WTC11 (cell line): ENCODE data around the gene PSEN2.

Experiments used
- CREM ChIP-seq: sonication (generic); formaldehyde crosslinking; IDR thresholded peaks from 2 replicates; pipeline ENCODE4 v1.8.1; 2022; ENCODE audit warnings: mild to moderate bottlenecking, missing genetic modification reagents, moderate library complexity
- CTCF ChIP-seq: fragments of 200-600 bp; IDR thresholded peaks from 2 replicates; pipeline ENCODE4 v1.8.0; 2022; ENCODE audit warnings: antibody characterized with exemption
- HMGXB4 ChIP-seq: sonication (generic); formaldehyde crosslinking; IDR thresholded peaks from 2 replicates; pipeline ENCODE4 v1.8.1; 2023; ENCODE audit warnings: mild to moderate bottlenecking, moderate library complexity, missing genetic modification reagents
- NFE2L1 ChIP-seq: sonication (generic); formaldehyde crosslinking; IDR thresholded peaks from 2 replicates; pipeline ENCODE4 v1.8.1; 2023; ENCODE audit warnings: missing genetic modification reagents
- TCF7 ChIP-seq: sonication (generic); formaldehyde crosslinking; IDR thresholded peaks from 2 replicates; pipeline ENCODE4 v1.8.0; 2022; ENCODE audit warnings: mild to moderate bottlenecking, low read depth, missing genetic modification reagents, moderate library complexity
- ZNF121 ChIP-seq: sonication (generic); formaldehyde crosslinking; IDR thresholded peaks from 2 replicates; pipeline ENCODE4 v1.8.0; 2023; ENCODE audit warnings: missing genetic modification reagents
- ZNF232 ChIP-seq: sonication (generic); formaldehyde crosslinking; IDR thresholded peaks from 2 replicates; pipeline ENCODE4 v1.8.0; 2022; ENCODE audit warnings: mild to moderate bottlenecking, missing genetic modification reagents

GRCh38 chr1:226890331-226891108, 20.1 kb downstream of the PSEN2 start:
- TF ChIP-seq NFE2L1 (CRISPR knock-in tag): no peak
- TF ChIP-seq CTCF: no peak
- TF ChIP-seq ZNF121 (CRISPR knock-in tag): no peak
- no peak for TF ChIP-seq HMGXB4 (CRISPR knock-in tag)
- TF ChIP-seq TCF7 (CRISPR knock-in tag): no peak
- no peak for TF ChIP-seq CREM (CRISPR knock-in tag)
- TF ChIP-seq ZNF232 (CRISPR knock-in tag): no peak
